Measurements from ENCODE around the gene RNASE8.
"Not testable (repeated sequence)": the region's sequence is repeated elsewhere in the genome, so short reads cannot be mapped to it uniquely, and the experiment has no call there.

RNASE8 gene

DNA sequence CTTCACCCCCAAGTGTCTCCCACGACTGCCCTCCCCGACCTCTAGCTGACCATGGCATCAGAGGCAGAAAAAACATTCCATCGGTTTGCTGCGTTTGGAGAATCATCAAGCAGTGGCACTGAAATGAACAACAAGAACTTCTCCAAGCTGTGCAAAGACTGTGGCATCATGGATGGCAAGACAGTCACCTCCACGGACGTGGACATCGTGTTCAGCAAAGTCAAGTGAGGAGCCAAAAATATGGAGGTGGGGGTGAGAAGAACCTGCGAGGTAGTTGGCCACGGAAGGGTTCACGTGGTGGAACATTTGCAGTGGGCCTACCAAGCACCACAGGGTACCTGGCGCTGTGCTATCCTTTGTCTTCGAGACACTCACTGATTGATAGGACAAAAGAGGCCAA, 27.1 kb upstream of the RNASE8 start:
- no peak for DNase-seq (ENCODE audit: low read depth)

DNA sequence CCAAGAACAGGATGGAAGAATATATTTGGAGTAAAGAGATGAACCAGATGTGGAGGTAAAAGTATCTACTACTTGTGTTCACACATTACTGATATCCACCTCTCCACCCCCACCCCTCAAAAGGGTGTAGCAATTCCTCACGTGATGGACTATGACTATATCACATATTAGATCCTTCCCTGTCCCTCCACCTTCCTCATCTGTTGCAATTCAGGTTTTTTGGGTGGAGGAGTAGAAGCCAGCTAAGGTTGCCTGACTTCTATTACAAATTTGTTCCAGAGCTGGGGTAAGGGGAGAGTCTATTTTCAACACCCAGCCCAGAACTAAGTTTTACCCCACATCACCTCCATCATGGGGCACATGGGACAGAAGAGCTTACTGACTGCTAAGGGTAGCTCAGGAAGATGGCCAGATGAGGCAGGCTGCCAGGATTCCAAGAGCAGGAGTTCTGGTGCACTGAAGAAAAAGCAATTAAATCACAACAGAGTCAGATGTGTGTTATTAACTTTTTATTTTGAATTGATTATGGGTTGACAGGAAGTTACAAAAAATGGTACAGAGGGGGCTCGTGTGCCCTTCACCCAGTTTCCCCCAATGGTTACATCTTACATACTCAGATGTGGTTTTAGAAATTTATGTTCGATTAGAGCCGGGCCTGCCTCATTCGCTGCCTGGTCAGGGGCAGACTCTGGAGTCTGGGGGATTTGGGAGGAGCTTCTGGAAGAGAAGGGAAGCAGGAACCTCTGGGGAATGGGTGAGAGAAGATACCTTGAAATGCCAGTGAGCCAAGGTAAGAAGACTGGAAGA, 25.1 kb upstream of the RNASE8 start:
- DNase-seq (ENCODE audit: low read depth), result no peak

- no peak for DNase-seq (ENCODE audit: low read depth)
Observed at GRCh38 chr14:21033133-21033698, 24.4 kb upstream of the RNASE8 start.

GRCh38 chr14:21034707-21035106, 22.9 kb upstream of the RNASE8 start, which contains the start of gene RNASE13:
RNASE13 (minus strand) TSS chr14:21034807; CDS start chr14:21034288, 519 bp downstream.
- DNase-seq (ENCODE audit: low read depth), result no peak

- DNase-seq (ENCODE audit: low read depth), result no peak
Observed at GRCh38 chr14:21036751-21037150, 20.9 kb upstream of the RNASE8 start.

DNA sequence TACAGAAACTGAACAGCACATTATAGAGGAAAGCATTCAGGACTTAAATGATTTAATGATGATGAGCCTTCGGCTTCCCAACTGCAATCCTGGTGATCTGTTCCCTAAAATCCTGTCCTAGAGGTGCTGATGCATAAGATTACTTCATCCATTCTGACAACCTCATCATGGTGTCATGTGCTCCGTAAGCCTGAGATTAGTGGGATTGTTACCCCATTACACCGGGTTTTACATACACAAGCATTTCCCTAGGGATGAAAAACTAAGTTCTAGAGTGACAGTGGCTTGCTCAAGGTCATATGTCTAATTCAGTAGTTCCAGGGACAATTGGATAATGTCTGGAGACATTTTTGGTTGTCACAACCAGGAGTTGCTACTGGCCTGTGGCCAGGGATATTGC, 20.5 kb upstream of the RNASE8 start:
- no peak for DNase-seq (ENCODE audit: low read depth)

- no peak for DNase-seq (ENCODE audit: low read depth)
Observed at GRCh38 chr14:21038441-21039422, 18.9 kb upstream of the RNASE8 start.

DNA sequence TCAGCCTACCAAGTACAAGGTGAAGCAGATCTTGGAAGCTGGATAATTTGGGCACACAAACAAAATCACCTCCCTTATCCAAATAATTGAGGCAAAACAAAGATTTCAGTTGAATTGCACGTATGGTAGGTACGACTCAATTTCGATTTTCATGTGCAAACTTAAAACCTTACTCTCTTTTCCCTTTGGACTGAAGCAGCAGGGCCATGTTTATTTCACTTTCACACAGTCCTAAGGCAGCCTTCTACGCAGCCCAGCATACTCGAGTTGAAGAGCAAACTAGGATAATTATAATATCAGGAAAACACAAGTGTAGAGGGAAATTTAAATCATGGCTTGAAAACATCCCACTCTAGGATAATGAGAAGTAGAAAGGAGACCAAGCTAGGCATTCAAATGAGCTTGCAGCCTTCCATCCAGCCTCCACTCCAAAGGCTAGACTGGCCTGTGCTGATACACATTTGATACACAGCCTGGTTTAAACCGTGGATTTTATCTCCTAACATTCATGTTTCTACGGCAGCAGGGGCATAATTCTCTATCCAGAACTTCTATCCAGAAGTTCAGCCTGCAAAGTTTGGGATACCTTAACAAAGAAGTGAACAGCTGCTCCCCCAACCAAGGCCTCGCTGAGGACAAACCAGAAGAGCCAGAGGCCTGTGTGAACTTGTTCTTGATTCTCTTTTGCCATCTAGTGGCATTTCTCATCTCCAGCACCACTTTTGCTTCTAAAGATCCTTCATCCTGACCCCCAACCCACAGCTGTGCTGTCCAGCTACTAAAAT, 17.8 kb upstream of the RNASE8 start:
- DNase-seq (ENCODE audit: low read depth), result no peak

- DNase-seq (ENCODE audit: low read depth), result no peak
Observed at GRCh38 chr14:21040370-21040925, 17.2 kb upstream of the RNASE8 start.

GRCh38 chr14:21040941-21041340, 16.7 kb upstream of the RNASE8 start:
- not testable (repeated sequence) for DNase-seq (ENCODE audit: low read depth)

GRCh38 chr14:21041676-21042433, 15.8 kb upstream of the RNASE8 start, which contains the start of gene RNASE7:
RNASE7 (plus strand) TSS chr14:21042362; CDS start chr14:21042993, 631 bp downstream.
- no peak for DNase-seq (ENCODE audit: low read depth)

DNA sequence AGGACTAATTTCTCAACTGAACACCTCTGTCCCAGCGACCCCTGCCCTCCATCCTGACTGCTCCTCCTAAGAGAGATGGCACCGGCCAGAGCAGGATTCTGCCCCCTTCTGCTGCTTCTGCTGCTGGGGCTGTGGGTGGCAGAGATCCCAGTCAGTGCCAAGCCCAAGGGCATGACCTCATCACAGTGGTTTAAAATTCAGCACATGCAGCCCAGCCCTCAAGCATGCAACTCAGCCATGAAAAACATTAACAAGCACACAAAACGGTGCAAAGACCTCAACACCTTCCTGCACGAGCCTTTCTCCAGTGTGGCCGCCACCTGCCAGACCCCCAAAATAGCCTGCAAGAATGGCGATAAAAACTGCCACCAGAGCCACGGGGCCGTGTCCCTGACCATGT, 14.7 kb upstream of the RNASE8 start:
- DNase-seq (ENCODE audit: low read depth), result no peak

GRCh38 chr14:21043387-21043973, 14.1 kb upstream of the RNASE8 start:
- DNase-seq (ENCODE audit: low read depth), result no peak

- no peak for DNase-seq (ENCODE audit: low read depth)
Observed at GRCh38 chr14:21043974-21044618, 13.5 kb upstream of the RNASE8 start.

DNA sequence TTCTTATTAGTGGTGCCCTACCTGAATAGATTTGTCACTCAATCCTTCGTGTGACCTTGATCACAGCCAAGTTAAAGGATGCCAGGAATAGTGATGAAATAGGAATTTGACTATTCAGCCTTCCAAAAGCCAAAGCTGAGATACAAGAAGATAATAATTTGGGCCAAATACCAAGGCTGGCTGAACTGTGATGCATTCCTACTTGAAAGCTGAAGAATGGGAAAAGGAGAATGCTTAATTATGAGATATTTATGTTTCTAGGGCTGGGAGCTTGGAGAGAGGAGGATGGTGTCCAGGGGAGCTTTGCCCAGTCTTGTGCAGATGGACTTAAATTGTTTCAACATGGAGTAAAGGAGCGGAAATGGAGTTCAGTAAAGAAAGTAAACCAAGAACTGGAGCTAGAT, 10.2 kb upstream of the RNASE8 start:
- DNase-seq (ENCODE audit: low read depth), result no peak

GRCh38 chr14:21048638-21049037, 9.0 kb upstream of the RNASE8 start:
- DNase-seq (ENCODE audit: low read depth), result no peak

DNA sequence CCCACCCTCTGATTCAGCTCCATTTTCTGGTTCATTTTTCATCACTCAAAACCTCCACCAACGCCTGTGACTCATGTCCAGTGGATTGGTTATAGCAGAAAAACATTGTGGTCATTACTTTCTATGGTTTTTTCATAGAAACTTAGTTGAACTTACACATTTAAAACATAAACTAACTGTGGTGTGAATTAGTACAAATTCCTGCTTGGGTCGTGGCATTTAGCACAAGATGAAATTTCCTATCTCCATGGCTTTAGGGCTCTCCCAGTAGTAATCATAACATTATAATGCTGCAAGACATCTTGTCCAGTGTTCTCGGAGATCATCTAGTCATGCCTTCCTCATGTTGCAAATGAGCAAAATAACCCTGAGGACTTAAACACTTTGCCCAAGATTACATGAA, 8.3 kb upstream of the RNASE8 start:
- DNase-seq (ENCODE audit: low read depth), result no peak

- DNase-seq (ENCODE audit: low read depth), result no peak
Observed at GRCh38 chr14:21050597-21050996, 7.0 kb upstream of the RNASE8 start.
